ENCODE results near the gene CMTR1.
"Not testable (repeated sequence)": the region's sequence is repeated elsewhere in the genome, so short reads cannot be mapped to it uniquely, and the experiment has no call there.

Gene CMTR1

GRCh38 chr6:37499433-37500293 is 66.6 kb downstream of the CMTR1 start, which contains the start of gene CCDC167:
Gene CCDC167 (minus strand): TSS chr6:37499893. CDS start chr6:37499863, 30 bp downstream.
- Histone ChIP-seq H3K27me3 (ENCODE audit: control insufficient read depth in 5 of 5, insufficient read depth in 4 of 5, low read length in 5 of 5) (no peaks in the 10 kb centered on the region), H3K9me3 (ENCODE audit: control insufficient read depth in 5 of 5, low read length in 5 of 5) (no peaks in the 10 kb centered on the region), H3K27ac (ENCODE audit: low read depth, low read length) (no peak within 1 kb of the TSS), H3K9ac (ENCODE audit: low read length in 5 of 5) (peak within 1 kb of the TSS in 4 of 5 donors; percentile 78 to 92 (median 89)), H3K36me3 (ENCODE audit: control insufficient read depth in 5 of 5, insufficient read depth in 5 of 5, low read length in 5 of 5) (no peaks in the 10 kb centered on the region), H3K4me1 (ENCODE audit: control insufficient read depth in 5 of 5, insufficient read depth in 5 of 5, low read length in 5 of 5) (peaks cover 0 to 14% (median 11%) of the 10 kb centered on the region in 5 donors), H3K4me3 (ENCODE audit: low read depth in 1 of 5, low read length in 5 of 5) (peak within 1 kb of the TSS; percentile 76 to 91 (median 86))

- Histone ChIP-seq H3K27ac (ENCODE audit: low read depth, low read length) (no peak overlapping the region), H3K27me3 (ENCODE audit: control insufficient read depth in 5 of 5, insufficient read depth in 4 of 5, low read length in 5 of 5) (no peaks in the 10 kb centered on the region), H3K4me3 (ENCODE audit: low read depth in 1 of 5, low read length in 5 of 5) (peak overlapping the region; percentile 76 to 91 (median 86)), H3K36me3 (ENCODE audit: control insufficient read depth in 5 of 5, insufficient read depth in 5 of 5, low read length in 5 of 5) (no peaks in the 10 kb centered on the region), H3K4me1 (ENCODE audit: control insufficient read depth in 5 of 5, insufficient read depth in 5 of 5, low read length in 5 of 5) (peaks cover 0 to 14% (median 11%) of the 10 kb centered on the region in 5 donors), H3K9ac (ENCODE audit: low read length in 5 of 5) (no peak overlapping the region), H3K9me3 (ENCODE audit: control insufficient read depth in 5 of 5, low read length in 5 of 5) (no peaks in the 10 kb centered on the region)
Observed at GRCh38 chr6:37500294-37500608, 67.2 kb downstream of the CMTR1 start.

- not testable (repeated sequence) for H3K9ac ChIP-seq (ENCODE audit: low read length in 5 of 5); H3K27ac ChIP-seq (ENCODE audit: low read depth, low read length); H3K4me3 ChIP-seq (ENCODE audit: low read depth in 1 of 5, low read length in 5 of 5); H3K9me3 ChIP-seq (ENCODE audit: control insufficient read depth in 5 of 5, low read length in 5 of 5); H3K36me3 ChIP-seq (ENCODE audit: control insufficient read depth in 5 of 5, insufficient read depth in 5 of 5, low read length in 5 of 5); H3K27me3 ChIP-seq (ENCODE audit: control insufficient read depth in 5 of 5, insufficient read depth in 4 of 5, low read length in 5 of 5)
- H3K4me1 ChIP-seq (ENCODE audit: control insufficient read depth in 5 of 5, insufficient read depth in 5 of 5, low read length in 5 of 5), result peaks cover 0 to 14% (median 11%) of the 10 kb centered on the region in 5 donors
Observed at GRCh38 chr6:37500904-37501303, 67.9 kb downstream of the CMTR1 start.

- Histone ChIP-seq H3K27me3 (ENCODE audit: control insufficient read depth in 5 of 5, insufficient read depth in 4 of 5, low read length in 5 of 5) (no peaks in the 10 kb centered on the region), H3K4me3 (ENCODE audit: low read depth in 1 of 5, low read length in 5 of 5) (no peak overlapping the region), H3K9ac (ENCODE audit: low read length in 5 of 5) (no peak overlapping the region), H3K27ac (ENCODE audit: low read depth, low read length) (no peak overlapping the region), H3K4me1 (ENCODE audit: control insufficient read depth in 5 of 5, insufficient read depth in 5 of 5, low read length in 5 of 5) (peaks cover 0 to 14% (median 11%) of the 10 kb centered on the region in 5 donors), H3K9me3 (ENCODE audit: control insufficient read depth in 5 of 5, low read length in 5 of 5) (no peaks in the 10 kb centered on the region), H3K36me3 (ENCODE audit: control insufficient read depth in 5 of 5, insufficient read depth in 5 of 5, low read length in 5 of 5) (no peaks in the 10 kb centered on the region)
Observed at GRCh38 chr6:37501632-37502491, 68.8 kb downstream of the CMTR1 start.

- peaks cover 0 to 14% (median 11%) of the 10 kb centered on the region in 5 donors for H3K4me1 ChIP-seq (ENCODE audit: control insufficient read depth in 5 of 5, insufficient read depth in 5 of 5, low read length in 5 of 5)
Observed at GRCh38 chr6:37502703-37503291, 69.8 kb downstream of the CMTR1 start.

GRCh38 chr6:37503309-37503965 is 70.4 kb downstream of the CMTR1 start:
- Histone ChIP-seq H3K4me3 (ENCODE audit: low read depth in 1 of 5, low read length in 5 of 5) (no peak overlapping the region), H3K9me3 (ENCODE audit: control insufficient read depth in 5 of 5, low read length in 5 of 5) (no peaks in the 10 kb centered on the region), H3K36me3 (ENCODE audit: control insufficient read depth in 5 of 5, insufficient read depth in 5 of 5, low read length in 5 of 5) (no peaks in the 10 kb centered on the region), H3K4me1 (ENCODE audit: control insufficient read depth in 5 of 5, insufficient read depth in 5 of 5, low read length in 5 of 5) (peaks cover 0 to 14% (median 11%) of the 10 kb centered on the region in 5 donors), H3K9ac (ENCODE audit: low read length in 5 of 5) (no peak overlapping the region), H3K27me3 (ENCODE audit: control insufficient read depth in 5 of 5, insufficient read depth in 4 of 5, low read length in 5 of 5) (no peaks in the 10 kb centered on the region), H3K27ac (ENCODE audit: low read depth, low read length) (no peak overlapping the region)

More at GRCh38 chr6:37502703-37503291, 69.8 kb downstream of the CMTR1 start:
- Histone ChIP-seq H3K4me3 (ENCODE audit: low read depth in 1 of 5, low read length in 5 of 5) (no peak overlapping the region), H3K27me3 (ENCODE audit: control insufficient read depth in 5 of 5, insufficient read depth in 4 of 5, low read length in 5 of 5) (no peaks in the 10 kb centered on the region), H3K27ac (ENCODE audit: low read depth, low read length) (no peak overlapping the region), H3K36me3 (ENCODE audit: control insufficient read depth in 5 of 5, insufficient read depth in 5 of 5, low read length in 5 of 5) (no peaks in the 10 kb centered on the region), H3K9ac (ENCODE audit: low read length in 5 of 5) (no peak overlapping the region), H3K9me3 (ENCODE audit: control insufficient read depth in 5 of 5, low read length in 5 of 5) (no peaks in the 10 kb centered on the region)

DNA sequence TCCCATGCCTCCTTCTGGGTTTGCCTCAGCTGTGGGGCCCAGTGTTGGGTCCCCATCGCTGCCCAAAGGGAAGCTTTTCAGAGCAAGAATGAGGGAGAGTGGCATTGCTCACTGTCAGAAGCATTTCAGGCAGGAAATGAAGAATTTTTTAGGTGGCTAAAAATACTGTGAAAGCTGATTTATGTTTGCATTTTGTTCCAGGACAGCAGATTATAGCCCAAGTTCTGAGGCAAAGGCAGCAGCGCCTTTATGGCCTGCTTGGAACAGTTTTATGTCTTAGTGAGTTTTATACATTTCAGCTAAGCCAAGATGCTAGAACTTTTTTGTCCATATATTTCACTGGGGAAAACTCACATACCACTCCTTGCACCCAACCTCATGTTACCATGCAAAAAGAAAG is 71.0 kb downstream of the CMTR1 start:
- Histone ChIP-seq H3K9ac (ENCODE audit: low read length in 5 of 5) (no peak overlapping the region), H3K9me3 (ENCODE audit: control insufficient read depth in 5 of 5, low read length in 5 of 5) (no peaks in the 10 kb centered on the region), H3K36me3 (ENCODE audit: control insufficient read depth in 5 of 5, insufficient read depth in 5 of 5, low read length in 5 of 5) (no peaks in the 10 kb centered on the region), H3K27me3 (ENCODE audit: control insufficient read depth in 5 of 5, insufficient read depth in 4 of 5, low read length in 5 of 5) (no peaks in the 10 kb centered on the region), H3K4me3 (ENCODE audit: low read depth in 1 of 5, low read length in 5 of 5) (no peak overlapping the region), H3K4me1 (ENCODE audit: control insufficient read depth in 5 of 5, insufficient read depth in 5 of 5, low read length in 5 of 5) (peaks cover 0 to 11% (median 7%) of the 10 kb centered on the region in 5 donors), H3K27ac (ENCODE audit: low read depth, low read length) (no peak overlapping the region)

GRCh38 chr6:37506479-37506878 is 73.5 kb downstream of the CMTR1 start:
- Histone ChIP-seq H3K27ac (ENCODE audit: low read depth, low read length) (no peak overlapping the region), H3K36me3 (ENCODE audit: control insufficient read depth in 5 of 5, insufficient read depth in 5 of 5, low read length in 5 of 5) (no peaks in the 10 kb centered on the region), H3K4me3 (ENCODE audit: low read depth in 1 of 5, low read length in 5 of 5) (no peak overlapping the region), H3K9me3 (ENCODE audit: control insufficient read depth in 5 of 5, low read length in 5 of 5) (no peaks in the 10 kb centered on the region), H3K4me1 (ENCODE audit: control insufficient read depth in 5 of 5, insufficient read depth in 5 of 5, low read length in 5 of 5) (no peaks in the 10 kb centered on the region), H3K27me3 (ENCODE audit: control insufficient read depth in 5 of 5, insufficient read depth in 4 of 5, low read length in 5 of 5) (peaks cover under 1 to 4% (median 2%) of the 10 kb centered on the region in 5 donors), H3K9ac (ENCODE audit: low read length in 5 of 5) (no peak overlapping the region)

DNA sequence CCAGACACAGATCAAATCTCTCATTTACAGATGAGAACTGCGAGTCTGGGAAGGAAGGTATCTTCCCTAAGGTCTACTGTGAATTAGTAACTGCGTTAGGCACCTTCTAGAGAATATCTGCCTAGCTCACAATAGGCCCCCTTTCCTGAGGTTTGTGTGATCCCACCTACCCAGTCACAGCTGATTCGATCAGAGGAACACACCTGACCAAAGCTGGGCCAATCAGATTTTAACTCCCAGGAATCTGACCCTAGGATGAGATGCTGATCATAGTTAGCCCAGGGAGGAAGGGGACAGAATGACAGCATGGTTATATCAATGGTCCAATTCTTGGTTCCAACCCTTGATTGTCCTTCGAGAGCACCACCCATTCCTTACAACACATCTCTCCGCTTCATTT is 74.1 kb downstream of the CMTR1 start:
- Histone ChIP-seq H3K4me1 (ENCODE audit: control insufficient read depth in 5 of 5, insufficient read depth in 5 of 5, low read length in 5 of 5) (no peaks in the 10 kb centered on the region), H3K36me3 (ENCODE audit: control insufficient read depth in 5 of 5, insufficient read depth in 5 of 5, low read length in 5 of 5) (no peaks in the 10 kb centered on the region), H3K9ac (ENCODE audit: low read length in 5 of 5) (no peak overlapping the region), H3K27ac (ENCODE audit: low read depth, low read length) (no peak overlapping the region), H3K9me3 (ENCODE audit: control insufficient read depth in 5 of 5, low read length in 5 of 5) (no peaks in the 10 kb centered on the region), H3K27me3 (ENCODE audit: control insufficient read depth in 5 of 5, insufficient read depth in 4 of 5, low read length in 5 of 5) (peaks cover 7 to 10% (median 8%) of the 10 kb centered on the region in 5 donors), H3K4me3 (ENCODE audit: low read depth in 1 of 5, low read length in 5 of 5) (no peak overlapping the region)
